SK-MEL-5 (cell line): Measurements from ENCODE around the gene MECP2. TPM values are rescaled to one million over a fixed set of nuclear protein-coding genes. Genes with fewer than 3 reads are reported as not detected.

Experiments
- DNase-seq: peaks from one replicate; pipeline ENCODE4 v3.0.0-alpha.2; 2016; ENCODE audit warnings: low read depth, low spot score
- in situ Hi-C: cut with HindIII; loops from 2 replicates; pipeline ENCODE4 v1.10.0; 2016; ENCODE audit warnings: low sequenced_read_pairs, high pct_unique_total_duplicates, low pct_unique_long_range_greater_than_20kb
- total RNA-seq: library from RNA; depleted of rRNA; stranded (reverse); fragments of >200 nt; shearing (Covaris generic); gene quantifications from 2 replicates; pipeline ENCODE4 v1.2.3, GENCODE V29; 2014

MECP2 gene
- total RNA-seq, 1 experiment from 2014 or later: 57.0 TPM

DNA sequence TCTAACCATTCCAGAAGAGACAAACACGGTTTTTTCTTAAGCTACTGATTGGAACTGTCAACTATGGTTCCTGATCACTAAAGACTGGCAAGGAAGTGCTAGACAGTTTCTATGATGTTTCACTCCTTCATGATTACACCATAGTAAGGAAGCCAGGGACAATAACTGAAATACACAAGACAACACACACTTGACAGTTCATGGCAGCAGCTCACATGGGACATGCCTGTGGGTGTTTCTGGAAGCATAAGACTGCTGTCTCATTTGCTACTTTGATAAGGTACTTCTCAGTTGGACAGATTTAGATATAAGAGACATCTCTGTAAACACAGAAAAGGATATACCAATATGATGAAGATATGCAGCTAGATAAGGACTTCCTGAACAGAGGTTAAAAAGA lies 69.5 kb downstream of the MECP2 start:
- in situ Hi-C loops: no loop called here
- no peak for DNase-seq

DNA sequence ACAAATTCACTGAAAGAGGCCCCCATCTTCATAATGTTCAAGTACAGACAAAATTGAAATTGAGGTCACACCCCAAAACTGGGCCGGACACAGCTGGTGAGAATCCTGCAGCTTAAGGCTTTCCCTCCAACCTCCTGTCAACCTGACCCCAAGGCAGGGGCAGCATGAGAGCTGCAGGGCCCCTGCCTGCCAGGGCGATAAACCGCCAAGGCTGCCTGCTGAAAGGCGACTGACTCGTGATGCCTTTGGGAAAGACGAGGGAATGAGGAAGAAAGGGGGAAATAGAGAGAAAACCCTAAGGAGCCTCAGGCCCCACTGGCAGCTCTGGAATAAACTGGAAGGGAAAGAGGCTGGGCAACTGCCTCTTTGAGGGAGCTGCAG lies 70.5 kb downstream of the MECP2 start:
- in situ Hi-C loops: no loop called here
- DNase-seq: no peak

DNA sequence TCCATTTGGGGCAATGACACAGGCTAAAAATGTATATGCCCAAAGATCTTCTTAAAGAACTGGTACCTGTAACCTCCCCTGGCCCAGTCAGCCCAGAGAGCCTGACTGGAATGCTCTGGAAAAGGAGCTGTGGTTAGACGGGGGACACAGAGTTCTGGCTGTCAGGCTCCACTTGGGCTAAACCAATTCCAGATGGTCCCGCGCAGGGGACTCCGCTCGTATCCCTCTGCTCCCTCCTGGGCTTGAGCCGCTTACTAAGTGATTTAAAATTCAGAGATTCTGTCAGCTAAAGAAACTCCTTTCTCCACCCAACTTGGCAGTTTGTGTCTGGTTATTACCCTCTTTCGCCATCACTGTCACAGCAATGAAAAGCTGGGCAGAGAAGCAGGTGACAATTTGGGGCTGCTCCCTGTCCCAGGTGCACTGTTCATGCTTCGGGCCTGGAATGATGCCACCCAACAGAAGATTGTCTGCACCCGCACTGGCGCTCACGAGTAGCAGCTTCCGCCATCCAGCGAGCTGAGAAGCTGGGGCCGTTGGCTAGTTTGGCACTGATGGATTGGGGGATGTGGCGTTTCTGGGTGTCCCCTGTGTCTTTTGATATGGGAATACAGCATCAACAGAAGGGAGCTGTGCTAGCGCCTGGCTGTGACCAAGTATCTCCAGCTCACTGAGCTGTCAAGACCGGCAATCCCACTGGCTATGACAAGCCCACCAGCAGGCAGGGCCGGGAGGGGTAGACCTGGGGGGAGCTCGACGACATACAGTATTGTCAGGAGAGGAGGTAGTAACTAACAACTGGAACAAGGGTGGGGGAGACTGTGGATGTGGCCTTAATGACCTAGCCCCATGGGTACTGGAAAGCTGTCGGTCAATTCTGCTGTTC lies 71.1 kb downstream of the MECP2 start:
- no peak for DNase-seq
- in situ Hi-C loops: no loop called here

DNA sequence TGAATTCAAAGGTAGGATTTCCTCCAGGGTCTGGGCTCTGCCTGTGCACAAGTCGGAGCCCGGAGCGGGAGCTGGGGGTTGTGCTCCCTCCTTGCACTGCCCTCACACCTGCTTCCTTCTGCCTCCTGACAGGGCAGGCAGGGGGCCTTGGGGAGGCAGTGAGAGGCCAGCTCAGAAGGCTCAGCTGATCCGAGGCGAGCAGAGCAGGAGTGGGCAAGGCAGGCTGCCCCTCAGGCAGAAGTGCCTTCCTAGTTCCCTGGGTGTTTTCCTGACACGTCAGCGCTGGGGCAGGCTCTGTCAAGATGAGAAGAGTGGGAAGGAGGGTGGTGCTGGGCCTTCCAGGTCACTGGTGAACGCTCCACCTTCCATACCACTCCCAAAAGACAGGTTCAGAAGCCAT lies 72.3 kb downstream of the MECP2 start:
- in situ Hi-C loops: no loop called here
- DNase-seq: no peak

DNA sequence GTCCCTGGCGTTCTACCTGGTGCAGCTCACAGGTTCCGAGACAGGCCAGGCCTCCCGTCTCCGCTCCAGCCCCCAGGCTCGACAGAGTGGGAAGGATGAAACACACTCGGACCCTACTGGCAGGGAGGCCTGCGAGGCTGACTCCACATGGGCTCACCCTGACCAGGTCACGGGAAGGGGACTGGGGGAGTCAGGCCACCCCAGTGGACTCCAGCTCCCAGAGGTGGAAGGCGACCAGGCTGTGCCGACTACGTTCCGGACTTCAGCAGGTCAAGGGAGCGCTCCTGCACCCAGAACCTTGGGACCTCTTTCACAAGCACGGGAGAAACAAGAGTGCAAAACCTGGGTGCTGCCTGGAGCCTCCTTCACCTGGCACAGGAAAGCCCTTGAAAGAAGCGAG lies 73.2 kb downstream of the MECP2 start:
- DNase-seq: no peak
- in situ Hi-C loops: no loop called here

DNA sequence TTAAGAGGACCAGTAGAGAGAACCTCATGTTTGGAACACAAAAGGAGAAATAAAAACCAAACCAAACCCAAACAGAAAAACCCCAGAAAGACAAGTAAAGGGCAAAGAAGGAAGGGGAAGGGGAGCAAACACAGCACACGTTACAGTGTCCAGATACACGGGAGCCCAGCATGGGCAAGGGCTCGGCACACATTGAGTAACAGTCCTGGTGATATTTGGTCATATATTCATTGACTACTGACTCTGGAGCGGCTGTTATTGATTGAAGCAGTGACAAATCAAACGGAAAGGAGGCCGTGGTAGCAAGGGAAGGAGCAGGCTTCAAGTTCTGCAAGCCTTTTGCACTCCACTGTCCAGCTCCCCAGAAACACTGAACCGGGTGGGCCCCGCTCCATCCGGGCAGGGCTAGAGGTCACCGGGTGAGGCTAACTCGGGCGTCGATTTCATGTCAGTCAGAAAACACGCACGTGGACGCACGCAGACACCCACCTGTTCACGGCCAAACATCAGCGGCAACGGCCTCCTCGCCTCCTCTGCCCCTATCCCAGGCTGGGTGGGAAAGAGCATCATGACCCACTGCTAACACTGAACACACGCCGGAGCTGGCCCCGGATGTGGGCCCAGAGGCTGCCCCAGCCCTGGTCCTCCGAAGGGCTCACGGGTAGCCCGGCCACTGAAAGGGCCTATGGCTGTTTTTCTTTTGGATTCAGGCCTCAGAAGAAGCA lies 74.1 kb downstream of the MECP2 start:
- no peak for DNase-seq
- in situ Hi-C loops: no loop called here

DNA sequence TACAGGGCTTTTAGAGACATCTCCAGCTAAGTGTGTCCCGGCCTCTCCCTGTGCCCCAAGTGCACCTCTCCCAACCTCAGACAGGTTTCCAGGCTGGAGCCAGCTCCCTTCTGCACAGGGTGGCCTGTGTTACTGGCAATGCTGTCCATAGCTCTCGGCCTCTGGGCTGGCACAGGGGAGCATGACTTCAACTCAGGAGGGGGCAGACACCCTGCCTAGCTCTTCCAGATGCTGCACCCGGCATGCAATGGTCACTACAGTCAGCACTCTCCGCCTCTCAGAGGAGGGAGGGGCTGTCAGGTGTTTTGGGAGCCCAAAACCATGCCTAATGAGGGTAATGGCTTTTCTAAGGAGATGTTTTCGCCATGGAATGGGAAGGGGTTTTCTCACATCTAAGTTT lies 75.4 kb downstream of the MECP2 start:
- DNase-seq: no peak
- in situ Hi-C loops: no loop called here

DNA sequence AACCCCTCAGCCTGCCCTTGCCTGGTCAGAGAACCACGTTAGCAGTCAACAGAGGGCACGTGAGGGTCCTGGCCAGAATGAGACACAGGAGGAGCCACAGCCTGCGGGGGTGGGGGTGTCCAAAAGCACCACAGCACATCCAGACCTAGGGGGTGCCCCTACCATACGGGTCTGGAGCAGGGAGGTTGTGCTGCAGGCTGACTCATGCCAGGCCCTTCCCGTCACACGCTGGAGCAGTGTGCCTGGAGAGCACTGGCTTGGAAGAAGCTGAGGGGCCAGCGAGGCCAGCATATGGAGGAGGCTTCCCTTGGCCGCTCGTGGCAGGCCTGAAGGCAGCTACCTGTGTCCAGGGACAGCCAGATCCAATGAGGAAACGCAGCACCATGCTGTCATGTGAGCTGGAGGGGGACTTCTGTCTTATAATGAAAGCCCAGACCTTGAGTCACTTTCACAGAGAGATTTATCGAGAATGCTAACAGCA lies 76.3 kb downstream of the MECP2 start:
- DNase-seq: no peak
- in situ Hi-C loops: no loop called here

DNA sequence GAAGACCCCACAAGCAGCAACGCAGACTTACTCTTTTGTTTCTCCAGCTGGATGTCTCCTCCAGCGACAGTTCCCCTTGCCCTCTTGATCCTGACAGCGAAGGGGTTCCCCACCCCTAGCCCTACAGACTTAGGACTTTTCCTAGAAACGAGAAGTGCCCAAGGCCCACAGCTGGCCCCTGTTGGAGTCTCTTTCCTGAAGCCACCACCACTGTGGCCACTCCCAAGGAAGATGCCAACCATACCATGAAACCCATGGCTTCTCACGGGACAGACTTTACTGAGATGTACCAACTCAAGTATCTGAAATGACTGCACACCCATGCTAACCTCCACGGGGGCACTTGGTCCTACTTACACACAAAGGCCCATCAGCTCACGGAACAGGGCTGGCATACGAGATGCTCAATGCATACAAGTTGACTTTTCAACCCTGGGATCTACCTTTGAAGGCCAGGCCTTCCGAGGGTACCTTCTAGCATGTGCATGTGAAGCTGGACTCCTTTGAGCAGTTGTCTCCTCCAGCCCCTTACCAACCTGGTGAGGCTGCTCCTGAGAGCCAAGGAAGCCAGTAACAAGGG lies 76.9 kb downstream of the MECP2 start:
- in situ Hi-C loops: no loop called here
- DNase-seq: no peak

DNA sequence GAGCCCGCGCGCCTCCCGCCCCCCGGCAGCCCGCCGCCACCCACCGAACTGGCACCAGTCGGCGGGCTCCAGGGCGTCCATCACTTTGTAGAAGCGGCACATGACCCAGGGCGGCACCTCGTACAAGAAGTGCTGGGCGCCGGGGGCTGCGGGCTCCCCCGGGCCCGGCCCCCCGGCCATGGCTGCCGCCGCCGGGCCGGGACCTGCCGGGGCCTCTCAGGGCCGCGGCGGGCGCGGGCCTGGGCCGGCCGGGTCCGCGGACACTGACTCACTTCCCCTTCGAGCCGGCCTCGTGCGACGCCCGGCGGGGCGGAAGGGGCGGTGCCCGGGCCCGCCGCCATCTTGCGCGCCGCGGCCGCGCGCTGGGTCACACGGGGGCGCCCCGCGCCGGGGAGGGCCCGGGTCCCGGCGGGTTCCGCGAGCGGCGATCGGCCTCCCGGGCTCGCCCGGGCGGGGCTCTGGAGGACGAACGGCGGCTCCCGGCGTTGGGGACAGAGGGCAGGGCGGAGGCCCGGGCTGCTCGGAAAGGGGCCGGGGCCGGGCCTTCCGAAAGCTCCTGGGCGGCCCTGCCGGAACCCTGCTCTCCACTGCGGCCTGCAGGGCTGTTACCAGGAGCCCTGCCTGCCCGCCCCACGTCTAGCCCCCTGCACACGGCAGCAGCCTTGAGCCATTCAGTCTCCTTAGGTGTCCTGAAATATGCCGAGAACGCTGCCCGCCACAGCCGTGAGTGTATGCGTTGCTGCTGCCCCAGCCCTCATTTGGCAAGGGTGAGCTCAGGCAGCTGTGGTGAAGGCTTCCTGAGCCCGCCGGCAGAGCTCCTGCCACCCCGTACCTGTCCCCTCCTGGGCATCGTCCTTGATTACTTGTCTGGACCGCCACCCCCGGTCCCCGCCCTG lies 77.6 kb downstream of the MECP2 start, which contains the start of gene IRAK1:
Gene IRAK1, minus strand, starts transcription at position 270 of the 896 bp plus-strand sequence. Its CDS starts 90 bp downstream, at position 180.
- DNase-seq: peak; percentile 50
- in situ Hi-C loops: no loop called here

DNA sequence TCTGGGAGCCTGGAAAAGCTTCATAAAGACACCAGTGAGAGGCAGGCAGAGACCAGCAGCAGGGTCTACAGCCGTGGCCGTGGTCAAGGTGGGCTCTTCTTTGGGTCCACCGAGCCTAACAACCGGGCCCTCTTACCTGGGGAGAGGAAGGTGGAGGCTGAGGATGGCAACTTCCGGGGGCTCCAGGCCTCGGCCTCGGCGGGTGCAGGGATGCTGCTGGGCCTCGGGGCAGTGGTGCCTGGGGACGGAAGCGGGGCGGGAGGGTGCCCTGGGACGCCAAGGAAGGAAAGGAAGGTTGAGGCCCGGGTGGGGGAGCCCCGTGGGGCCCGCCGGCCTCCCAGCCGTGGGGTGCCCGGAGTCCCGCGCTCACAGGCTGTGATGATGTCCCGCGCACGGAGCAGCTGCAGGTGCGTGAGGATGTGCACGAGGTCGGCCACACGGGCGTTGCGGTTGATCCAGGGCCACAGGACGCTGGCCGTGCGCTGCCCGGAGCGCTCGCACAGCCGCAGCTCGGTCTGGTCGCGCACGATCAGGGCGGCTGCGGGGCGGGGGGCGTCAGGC lies 78.4 kb downstream of the MECP2 start:
- DNase-seq: no peak
- in situ Hi-C loops: no loop called here

DNA sequence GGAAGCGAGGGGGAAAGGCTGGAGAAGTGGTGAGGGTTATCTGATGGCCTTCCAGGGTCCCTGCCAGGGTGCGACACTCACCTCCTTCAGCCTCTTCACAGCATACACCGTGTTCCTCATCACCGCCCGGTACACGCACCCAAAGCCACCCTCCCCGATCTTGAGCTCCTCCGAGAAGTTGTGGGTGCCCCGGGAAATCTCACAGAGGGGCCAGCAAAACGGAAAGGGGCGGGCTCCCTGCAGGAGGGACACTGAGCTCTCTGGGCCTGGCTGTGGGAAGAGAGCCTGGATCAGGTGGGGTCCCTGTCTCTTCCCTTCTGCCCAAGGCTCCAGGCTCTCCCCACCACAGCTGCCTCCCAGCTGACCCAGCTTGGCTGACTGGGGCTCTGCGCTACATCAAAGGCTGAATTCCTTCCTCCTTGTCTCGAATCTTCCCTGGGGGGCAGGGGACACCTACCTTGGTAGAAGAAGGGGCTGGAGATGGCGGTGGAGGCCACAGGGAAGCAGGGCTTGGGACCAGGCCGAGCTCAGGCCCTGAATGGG lies 78.9 kb downstream of the MECP2 start:
- no peak for DNase-seq

DNA sequence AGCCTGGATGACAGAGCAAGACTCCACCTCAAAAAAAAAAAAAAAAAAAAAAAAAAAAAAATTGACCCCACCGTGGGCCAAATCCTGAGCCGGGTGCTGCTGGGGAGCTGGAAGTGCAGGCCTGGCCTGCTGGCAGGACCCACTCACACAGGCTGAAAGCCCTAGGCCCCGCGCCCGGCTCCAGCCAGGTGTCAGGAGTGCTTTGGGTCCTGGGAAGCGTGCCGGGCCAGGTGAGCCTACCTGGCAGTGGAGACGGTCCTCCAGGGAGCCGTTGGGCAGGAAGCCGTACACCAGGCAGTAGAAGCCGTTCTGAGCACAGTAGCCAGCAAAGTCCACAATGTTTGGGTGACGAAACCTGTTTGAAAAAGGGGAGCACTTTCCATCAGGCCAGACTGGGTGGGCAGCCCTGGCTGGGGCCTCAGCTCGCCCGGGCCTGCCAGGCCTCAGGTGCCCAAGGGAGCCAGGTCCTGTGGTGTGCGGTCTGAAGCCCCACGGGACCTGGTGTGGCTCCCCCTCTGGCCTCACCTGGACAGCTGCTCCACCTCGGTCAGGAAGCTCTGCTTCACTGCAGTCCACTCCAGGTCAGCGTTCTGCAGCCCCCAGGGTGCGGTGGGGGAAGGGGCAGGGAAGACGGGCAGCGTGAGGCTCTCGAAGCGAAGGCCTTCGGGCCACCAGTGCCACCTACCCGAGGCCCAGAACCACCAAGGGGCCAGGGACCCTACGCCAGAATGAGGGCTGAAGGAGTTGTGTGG lies 79.6 kb downstream of the MECP2 start:
- in situ Hi-C loops: no loop called here
- DNase-seq: no peak

More for the DNA sequence above, 78.9 kb downstream of the MECP2 start:
- in situ Hi-C loops: no loop called here

DNA sequence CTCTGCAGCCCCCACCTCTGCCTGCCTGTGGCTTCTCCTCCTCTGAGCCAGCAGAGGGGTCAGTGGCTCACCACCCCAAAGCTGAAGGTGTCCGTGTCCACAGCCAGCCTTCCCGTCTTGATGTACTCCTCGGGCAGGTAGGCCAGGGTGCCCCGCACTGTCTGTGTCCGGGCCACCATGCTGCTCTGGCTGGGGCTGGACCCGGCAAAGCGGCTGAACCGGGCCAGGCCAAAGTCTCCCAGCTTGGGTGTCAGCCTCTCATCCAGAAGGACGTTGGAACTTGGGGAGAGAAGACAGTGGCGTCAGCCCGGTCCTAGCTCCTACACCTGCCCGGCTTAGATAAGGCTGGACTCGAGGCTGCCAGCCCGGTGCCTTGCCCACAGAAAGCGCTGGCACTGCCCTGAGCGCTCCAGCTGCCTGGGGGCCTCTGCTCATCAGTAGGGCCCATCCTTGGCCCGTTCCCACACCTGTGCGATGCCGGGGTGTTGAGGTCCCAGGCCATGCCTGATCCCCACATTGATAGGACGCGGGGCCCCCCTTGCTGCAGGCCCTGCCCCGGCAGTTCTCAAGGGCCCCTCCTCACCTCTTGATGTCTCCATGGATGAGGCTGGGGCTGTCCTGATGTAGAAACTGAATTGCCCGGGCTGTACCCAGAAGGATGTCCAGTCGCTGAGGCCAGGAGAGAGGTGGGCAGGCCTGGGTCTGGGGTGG lies 81.0 kb downstream of the MECP2 start:
- in situ Hi-C loops: no loop called here

DNA sequence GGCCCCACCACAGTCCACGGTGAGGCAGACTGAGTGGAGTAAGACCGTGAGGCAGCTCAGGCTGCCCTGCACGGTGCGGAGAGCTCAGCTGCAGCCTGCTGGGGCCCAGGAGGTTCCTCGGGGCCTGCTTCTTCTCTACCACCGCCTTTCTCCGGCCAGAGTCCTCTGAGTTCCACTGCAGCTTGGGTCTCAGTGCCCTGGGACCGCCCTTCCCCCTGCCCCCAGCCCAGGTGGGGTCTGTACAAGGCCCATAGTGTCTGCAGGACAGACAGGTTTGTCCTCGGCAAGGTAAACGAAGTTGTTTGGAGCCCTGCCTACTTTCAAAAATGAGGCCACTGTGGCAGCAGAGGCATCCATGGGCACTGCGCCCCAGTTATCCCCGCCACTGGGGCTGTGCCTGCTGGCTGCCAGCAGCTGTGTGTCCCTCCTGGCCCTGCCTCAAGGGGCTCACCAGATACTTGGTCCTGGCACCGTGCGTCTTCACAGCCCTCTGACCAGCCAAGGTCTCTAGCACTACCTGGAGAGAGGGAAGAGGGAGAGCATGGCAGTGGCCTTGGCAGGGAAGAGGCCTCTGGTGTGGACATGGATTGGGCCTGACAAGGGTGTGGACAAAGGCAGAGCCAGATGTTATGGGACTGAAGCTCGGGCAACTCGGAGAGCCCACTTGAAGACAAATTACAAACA lies 81.8 kb downstream of the MECP2 start:
- in situ Hi-C loops: no loop called here
- no peak for DNase-seq

More for the DNA sequence above, 81.0 kb downstream of the MECP2 start:
- DNase-seq: no peak
